ENCODE results near the gene FGF1.

Gene FGF1

GRCh38 chr5:142584891-142585290 is 101.0 kb downstream of the FGF1 start:
- no peak overlapping the region for H3K4me3 ChIP-seq (ENCODE audit: low read depth, low read length)
- no peaks in the 10 kb centered on the region for H3K4me1 ChIP-seq (ENCODE audit: control insufficient read depth, insufficient read depth, low read length)
- H3K9ac ChIP-seq (ENCODE audit: low read depth, low read length) = no peak overlapping the region
- H3K27me3 ChIP-seq (ENCODE audit: control insufficient read depth, insufficient read depth, low read length) = no peaks in the 10 kb centered on the region
- H3K36me3 ChIP-seq (ENCODE audit: control insufficient read depth, insufficient read depth, low read length) = no peaks in the 10 kb centered on the region
- no peaks in the 10 kb centered on the region for H3K9me3 ChIP-seq (ENCODE audit: control insufficient read depth, insufficient read depth, low read length)

- H3K9me3 ChIP-seq (ENCODE audit: control insufficient read depth, insufficient read depth, low read length) = no peaks in the 10 kb centered on the region
- no peaks in the 10 kb centered on the region for H3K4me1 ChIP-seq (ENCODE audit: control insufficient read depth, insufficient read depth, low read length)
- H3K4me3 ChIP-seq (ENCODE audit: low read depth, low read length) = no peak overlapping the region
- H3K27me3 ChIP-seq (ENCODE audit: control insufficient read depth, insufficient read depth, low read length) = no peaks in the 10 kb centered on the region
- no peak overlapping the region for H3K9ac ChIP-seq (ENCODE audit: low read depth, low read length)
- H3K36me3 ChIP-seq (ENCODE audit: control insufficient read depth, insufficient read depth, low read length) = no peaks in the 10 kb centered on the region
Measured at GRCh38 chr5:142578161-142578830, 107.6 kb downstream of the FGF1 start.

- Histone ChIP-seq H3K9me3 (ENCODE audit: control insufficient read depth, insufficient read depth, low read length) (no peaks in the 10 kb centered on the region), H3K36me3 (ENCODE audit: control insufficient read depth, insufficient read depth, low read length) (no peaks in the 10 kb centered on the region), H3K4me3 (ENCODE audit: low read depth, low read length) (no peak overlapping the region), H3K9ac (ENCODE audit: low read depth, low read length) (no peak overlapping the region), H3K4me1 (ENCODE audit: control insufficient read depth, insufficient read depth, low read length) (no peaks in the 10 kb centered on the region), H3K27me3 (ENCODE audit: control insufficient read depth, insufficient read depth, low read length) (no peaks in the 10 kb centered on the region)
Measured at GRCh38 chr5:142576804-142577203, 109.1 kb downstream of the FGF1 start.

DNA sequence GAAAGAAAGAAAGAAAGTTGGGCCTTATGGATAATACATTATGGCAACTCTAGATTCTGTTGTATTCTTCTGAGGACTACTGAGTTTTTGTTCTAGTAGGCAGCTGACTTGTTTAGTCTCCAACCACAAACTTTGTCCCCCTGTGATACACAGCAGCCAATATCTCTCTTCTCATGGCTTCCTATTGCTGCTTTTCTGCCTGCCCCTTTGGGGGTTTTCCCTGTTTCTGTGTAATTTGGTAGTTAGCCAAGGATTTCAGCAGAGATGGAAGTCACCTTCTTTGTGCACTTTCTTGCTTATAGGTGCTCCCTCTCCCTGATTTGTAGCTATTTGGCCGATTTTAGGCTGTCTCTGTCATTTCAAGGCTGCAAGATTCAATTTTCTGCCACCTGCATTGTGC is 109.6 kb downstream of the FGF1 start:
- Histone ChIP-seq H3K9me3 (ENCODE audit: control insufficient read depth, insufficient read depth, low read length) (no peaks in the 10 kb centered on the region), H3K27me3 (ENCODE audit: control insufficient read depth, insufficient read depth, low read length) (no peaks in the 10 kb centered on the region), H3K4me1 (ENCODE audit: control insufficient read depth, insufficient read depth, low read length) (no peaks in the 10 kb centered on the region), H3K4me3 (ENCODE audit: low read depth, low read length) (no peak overlapping the region), H3K36me3 (ENCODE audit: control insufficient read depth, insufficient read depth, low read length) (no peaks in the 10 kb centered on the region), H3K9ac (ENCODE audit: low read depth, low read length) (no peak overlapping the region)

- Histone ChIP-seq H3K4me3 (ENCODE audit: low read depth, low read length) (no peak overlapping the region), H3K9me3 (ENCODE audit: control insufficient read depth, insufficient read depth, low read length) (no peaks in the 10 kb centered on the region), H3K36me3 (ENCODE audit: control insufficient read depth, insufficient read depth, low read length) (no peaks in the 10 kb centered on the region), H3K4me1 (ENCODE audit: control insufficient read depth, insufficient read depth, low read length) (no peaks in the 10 kb centered on the region), H3K9ac (ENCODE audit: low read depth, low read length) (no peak overlapping the region), H3K27me3 (ENCODE audit: control insufficient read depth, insufficient read depth, low read length) (no peaks in the 10 kb centered on the region)
Measured at GRCh38 chr5:142572006-142572405, 113.9 kb downstream of the FGF1 start.

DNA sequence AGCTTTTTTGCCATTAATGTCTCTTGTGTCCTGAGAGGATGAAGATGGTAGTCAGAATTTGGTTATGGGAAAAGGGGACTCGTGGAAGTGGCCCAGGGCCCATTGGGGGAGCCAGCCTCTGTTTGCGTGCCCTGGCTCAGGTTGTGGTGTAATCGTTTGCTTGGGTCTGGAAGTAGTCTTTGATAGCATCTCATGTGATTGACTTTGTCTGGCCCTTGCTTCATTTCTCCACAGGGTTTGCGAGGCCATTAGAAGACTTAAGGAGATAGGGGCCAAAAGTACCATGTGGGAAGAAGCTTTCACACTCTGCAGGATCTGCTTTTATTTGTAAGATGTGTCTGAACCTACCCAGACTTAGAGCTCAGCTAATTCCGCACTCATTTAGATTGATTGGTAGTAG is 114.5 kb downstream of the FGF1 start:
- no peak overlapping the region for H3K9ac ChIP-seq (ENCODE audit: low read depth, low read length)
- no peaks in the 10 kb centered on the region for H3K27me3 ChIP-seq (ENCODE audit: control insufficient read depth, insufficient read depth, low read length)
- no peaks in the 10 kb centered on the region for H3K9me3 ChIP-seq (ENCODE audit: control insufficient read depth, insufficient read depth, low read length)
- H3K4me3 ChIP-seq (ENCODE audit: low read depth, low read length) = no peak overlapping the region
- no peaks in the 10 kb centered on the region for H3K36me3 ChIP-seq (ENCODE audit: control insufficient read depth, insufficient read depth, low read length)
- no peaks in the 10 kb centered on the region for H3K4me1 ChIP-seq (ENCODE audit: control insufficient read depth, insufficient read depth, low read length)

DNA sequence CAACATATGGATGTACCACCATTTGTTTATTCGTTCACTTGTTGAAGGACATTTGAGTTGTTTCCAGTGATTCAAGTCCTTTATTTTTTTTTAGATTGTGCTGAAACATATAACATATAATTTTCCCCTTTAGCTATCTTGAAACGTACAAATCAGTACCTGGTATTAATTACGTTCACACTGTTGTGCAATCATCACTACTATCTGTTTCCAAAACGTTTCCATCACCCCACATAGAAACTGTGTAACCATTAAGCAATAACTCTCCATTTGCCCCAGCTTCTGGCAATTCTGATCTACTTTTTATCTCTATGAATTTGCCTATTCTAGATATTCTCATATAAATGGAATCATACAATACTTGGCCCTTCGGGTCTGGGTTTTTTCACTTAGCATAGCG is 116.0 kb downstream of the FGF1 start:
- H3K9me3 ChIP-seq (ENCODE audit: control insufficient read depth, insufficient read depth, low read length) = no peaks in the 10 kb centered on the region
- H3K4me1 ChIP-seq (ENCODE audit: control insufficient read depth, insufficient read depth, low read length) = no peaks in the 10 kb centered on the region
- no peaks in the 10 kb centered on the region for H3K36me3 ChIP-seq (ENCODE audit: control insufficient read depth, insufficient read depth, low read length)
- no peak overlapping the region for H3K9ac ChIP-seq (ENCODE audit: low read depth, low read length)
- no peaks in the 10 kb centered on the region for H3K27me3 ChIP-seq (ENCODE audit: control insufficient read depth, insufficient read depth, low read length)
- H3K4me3 ChIP-seq (ENCODE audit: low read depth, low read length) = no peak overlapping the region

DNA sequence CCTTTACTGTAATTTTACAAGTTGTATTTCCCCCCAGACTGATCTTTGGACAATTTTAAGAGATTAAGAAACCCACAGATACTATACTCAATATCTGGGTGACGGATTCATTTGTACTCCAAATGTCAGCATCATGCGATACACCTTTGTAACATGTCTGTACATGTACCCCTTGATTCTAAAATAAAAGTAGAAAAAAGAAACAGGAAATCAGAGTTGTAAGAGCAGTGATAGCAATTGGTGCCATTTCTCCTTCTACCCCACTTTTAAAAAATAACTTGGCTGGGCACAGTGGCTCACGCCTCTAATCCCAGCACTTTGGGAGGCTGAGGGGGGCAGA is 116.9 kb downstream of the FGF1 start:
- Histone ChIP-seq H3K27me3 (ENCODE audit: control insufficient read depth, insufficient read depth, low read length) (no peaks in the 10 kb centered on the region), H3K9me3 (ENCODE audit: control insufficient read depth, insufficient read depth, low read length) (no peaks in the 10 kb centered on the region), H3K36me3 (ENCODE audit: control insufficient read depth, insufficient read depth, low read length) (no peaks in the 10 kb centered on the region), H3K4me3 (ENCODE audit: low read depth, low read length) (no peak overlapping the region), H3K9ac (ENCODE audit: low read depth, low read length) (no peak overlapping the region), H3K4me1 (ENCODE audit: control insufficient read depth, insufficient read depth, low read length) (no peaks in the 10 kb centered on the region)

GRCh38 chr5:142568283-142568995 is 117.5 kb downstream of the FGF1 start:
- H3K4me3 ChIP-seq (ENCODE audit: low read depth, low read length) = no peak overlapping the region
- no peaks in the 10 kb centered on the region for H3K27me3 ChIP-seq (ENCODE audit: control insufficient read depth, insufficient read depth, low read length)
- H3K36me3 ChIP-seq (ENCODE audit: control insufficient read depth, insufficient read depth, low read length) = no peaks in the 10 kb centered on the region
- H3K9ac ChIP-seq (ENCODE audit: low read depth, low read length) = no peak overlapping the region
- H3K9me3 ChIP-seq (ENCODE audit: control insufficient read depth, insufficient read depth, low read length) = no peaks in the 10 kb centered on the region
- H3K4me1 ChIP-seq (ENCODE audit: control insufficient read depth, insufficient read depth, low read length) = no peaks in the 10 kb centered on the region

- H3K4me1 ChIP-seq (ENCODE audit: control insufficient read depth, insufficient read depth, low read length) = no peaks in the 10 kb centered on the region
- no peak overlapping the region for H3K4me3 ChIP-seq (ENCODE audit: low read depth, low read length)
- no peaks in the 10 kb centered on the region for H3K27me3 ChIP-seq (ENCODE audit: control insufficient read depth, insufficient read depth, low read length)
Measured at GRCh38 chr5:142561486-142562097, 124.3 kb downstream of the FGF1 start.

DNA sequence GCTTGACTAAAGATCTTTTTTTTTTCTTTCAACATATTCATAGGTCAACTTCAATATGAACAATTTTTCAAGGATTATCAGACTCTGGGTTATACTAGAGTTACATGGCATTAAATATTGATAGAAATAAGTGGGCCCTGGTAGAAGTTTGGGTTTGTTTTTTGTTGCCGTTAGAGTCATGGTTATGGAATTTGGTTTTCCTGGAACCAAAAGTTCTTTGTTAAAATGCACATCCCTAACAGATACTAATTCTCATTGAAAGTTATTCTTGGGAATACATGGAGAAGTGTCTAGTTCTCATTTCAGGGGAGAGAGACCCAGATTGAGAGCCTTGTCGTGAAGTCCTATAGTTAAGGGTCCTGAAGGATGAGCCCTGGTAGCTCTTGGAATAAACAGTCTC is 124.9 kb downstream of the FGF1 start:
- no peaks in the 10 kb centered on the region for H3K36me3 ChIP-seq (ENCODE audit: control insufficient read depth, insufficient read depth, low read length)
- H3K9me3 ChIP-seq (ENCODE audit: control insufficient read depth, insufficient read depth, low read length) = no peaks in the 10 kb centered on the region
- no peaks in the 10 kb centered on the region for H3K4me1 ChIP-seq (ENCODE audit: control insufficient read depth, insufficient read depth, low read length)
- no peaks in the 10 kb centered on the region for H3K27me3 ChIP-seq (ENCODE audit: control insufficient read depth, insufficient read depth, low read length)
- H3K4me3 ChIP-seq (ENCODE audit: low read depth, low read length) = no peak overlapping the region
- no peak overlapping the region for H3K9ac ChIP-seq (ENCODE audit: low read depth, low read length)

More at GRCh38 chr5:142561486-142562097, 124.3 kb downstream of the FGF1 start:
- Histone ChIP-seq H3K9me3 (ENCODE audit: control insufficient read depth, insufficient read depth, low read length) (no peaks in the 10 kb centered on the region), H3K9ac (ENCODE audit: low read depth, low read length) (no peak overlapping the region), H3K36me3 (ENCODE audit: control insufficient read depth, insufficient read depth, low read length) (no peaks in the 10 kb centered on the region)

- H3K4me3 ChIP-seq (ENCODE audit: low read depth, low read length) = no peak overlapping the region
- no peaks in the 10 kb centered on the region for H3K27me3 ChIP-seq (ENCODE audit: control insufficient read depth, insufficient read depth, low read length)
- H3K9ac ChIP-seq (ENCODE audit: low read depth, low read length) = no peak overlapping the region
- no peaks in the 10 kb centered on the region for H3K9me3 ChIP-seq (ENCODE audit: control insufficient read depth, insufficient read depth, low read length)
- peaks cover 11% of the 10 kb centered on the region for H3K4me1 ChIP-seq (ENCODE audit: control insufficient read depth, insufficient read depth, low read length)
- no peaks in the 10 kb centered on the region for H3K36me3 ChIP-seq (ENCODE audit: control insufficient read depth, insufficient read depth, low read length)
Measured at GRCh38 chr5:142552107-142552506, 133.8 kb downstream of the FGF1 start.
